ENCODE results near the gene IFNGR2. TPM values are rescaled to one million over a fixed set of nuclear protein-coding genes. Genes with fewer than 3 reads are reported as not detected.
"Not testable (repeated sequence)": the region's sequence is repeated elsewhere in the genome, so short reads cannot be mapped to it uniquely, and the experiment has no call there.

The IFNGR2 gene
- 70.1 TPM for total RNA-seq

- ATAC-seq (peak; percentile 1), DNase-seq (ENCODE audit: low spot score) (peak; percentile 74)
- intact Hi-C loops (cut with DNase I): no loop called here
These were observed at the start of gene IFNGR2 for GRCh38 chr21:33403128-33403785. TSS of gene IFNGR2 (plus strand) at chr21:33403413. CDS start at chr21:33403544, 131 bp downstream.

- ATAC-seq (no peak), DNase-seq (ENCODE audit: low spot score) (no peak)
- intact Hi-C loops (cut with DNase I): no loop called here
These were observed 47.9 kb upstream of the IFNGR2 start for GRCh38 chr21:33355355-33355754.

GRCh38 chr21:33355996-33356395, 47.2 kb upstream of the IFNGR2 start:
- ATAC-seq: no peak
- intact Hi-C loops (cut with DNase I): no loop called here

GRCh38 chr21:33357177-33357576, 46.0 kb upstream of the IFNGR2 start:
- no peak for DNase-seq (ENCODE audit: low spot score)
- no peak for ATAC-seq
- intact Hi-C loops (cut with DNase I): no loop called here

More at GRCh38 chr21:33355996-33356395, 47.2 kb upstream of the IFNGR2 start:
- no peak for DNase-seq (ENCODE audit: low spot score)

DNA sequence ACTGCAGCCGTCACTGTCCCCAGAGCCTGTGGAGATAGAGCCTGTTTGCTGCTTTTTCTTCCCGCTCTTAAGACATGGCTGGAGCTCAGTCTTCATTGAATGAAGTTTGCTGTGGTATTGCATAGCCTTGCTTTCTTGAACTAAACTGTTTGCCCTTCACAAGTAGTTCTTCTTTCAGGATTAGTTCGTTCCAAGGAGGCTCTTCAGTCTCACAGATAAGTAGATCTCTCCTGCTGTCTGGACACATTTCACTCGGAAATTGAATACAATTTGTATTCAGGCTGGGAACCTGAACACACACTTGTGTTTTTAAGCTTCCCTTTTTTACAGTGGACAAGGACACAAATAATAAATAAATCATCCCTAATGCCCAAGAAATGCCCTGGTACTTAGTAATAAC, 43.8 kb upstream of the IFNGR2 start:
- intact Hi-C loops (cut with DNase I): no loop called here
- ATAC-seq: no peak
- no peak for DNase-seq (ENCODE audit: low spot score)

GRCh38 chr21:33360281-33360680, 42.9 kb upstream of the IFNGR2 start:
- intact Hi-C loops (cut with DNase I): no loop called here
- DNase-seq (ENCODE audit: low spot score) (no peak), ATAC-seq (peak; percentile 76)

GRCh38 chr21:33360881-33361602, 42.2 kb upstream of the IFNGR2 start:
- peak; percentile 89 for DNase-seq (ENCODE audit: low spot score)
- intact Hi-C loops (cut with DNase I): no loop called here
- peak; percentile 89 for ATAC-seq

GRCh38 chr21:33362044-33362555, 41.1 kb upstream of the IFNGR2 start:
- ATAC-seq (no peak), DNase-seq (ENCODE audit: low spot score) (no peak)
- intact Hi-C loops (cut with DNase I): no loop called here

- ATAC-seq; intact Hi-C loops (cut with DNase I): not testable (repeated sequence)
These were observed 39.2 kb upstream of the IFNGR2 start for GRCh38 chr21:33363911-33364609.

GRCh38 chr21:33364830-33365229, 38.4 kb upstream of the IFNGR2 start:
- no peak for ATAC-seq
- DNase-seq (ENCODE audit: low spot score): no peak
- intact Hi-C loops (cut with DNase I): no loop called here

More at GRCh38 chr21:33363911-33364609, 39.2 kb upstream of the IFNGR2 start:
- DNase-seq (ENCODE audit: low spot score): not testable (repeated sequence)

GRCh38 chr21:33367309-33367973, 35.8 kb upstream of the IFNGR2 start:
- DNase-seq (ENCODE audit: low spot score): no peak
- intact Hi-C loops (cut with DNase I): no loop called here

GRCh38 chr21:33368124-33368523, 35.1 kb upstream of the IFNGR2 start:
- DNase-seq (ENCODE audit: low spot score) (no peak), ATAC-seq (no peak)
- intact Hi-C loops (cut with DNase I): no loop called here

More at GRCh38 chr21:33367309-33367973, 35.8 kb upstream of the IFNGR2 start:
- ATAC-seq: no peak

DNA sequence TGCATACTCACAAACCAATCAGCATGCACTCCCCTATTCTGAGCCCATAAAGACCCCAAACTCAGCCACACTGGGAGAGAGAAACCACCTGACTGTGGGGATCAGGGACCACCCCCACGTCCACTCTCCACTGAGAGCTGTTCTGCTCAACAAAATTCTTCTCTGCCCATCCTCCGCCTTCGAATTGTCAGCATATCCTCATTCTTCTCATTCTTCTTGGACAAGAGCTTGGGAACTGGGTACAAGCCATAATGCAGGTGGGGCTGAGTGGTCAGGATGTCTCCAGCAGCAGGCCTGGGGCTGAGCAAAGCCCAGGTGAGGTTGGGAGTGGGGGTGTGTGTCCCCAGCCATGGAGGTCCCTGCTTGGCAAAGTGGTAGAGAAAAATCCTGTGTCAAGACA, 34.6 kb upstream of the IFNGR2 start:
- no peak for DNase-seq (ENCODE audit: low spot score)
- intact Hi-C loops (cut with DNase I): no loop called here
- ATAC-seq: no peak

DNA sequence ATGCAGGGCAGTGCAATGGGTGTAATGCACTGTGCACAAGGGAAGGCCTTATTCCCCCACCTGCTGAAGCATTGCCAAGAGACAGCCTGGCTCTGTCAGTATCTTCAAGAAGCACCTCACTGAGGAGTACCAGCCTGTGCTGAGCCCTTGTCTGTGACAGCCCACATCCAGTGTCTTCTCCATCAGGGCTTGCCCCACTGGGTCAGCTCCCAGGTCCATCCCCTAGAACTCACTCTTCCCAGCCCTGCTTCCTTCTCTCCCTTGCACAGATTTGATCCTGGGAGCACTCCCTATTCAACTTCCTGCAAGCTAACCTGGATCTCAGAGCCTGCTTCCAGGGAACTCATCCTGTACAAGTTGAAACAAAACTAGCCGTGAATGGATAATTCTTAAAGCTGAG, 33.6 kb upstream of the IFNGR2 start:
- no peak for ATAC-seq
- no peak for DNase-seq (ENCODE audit: low spot score)
- intact Hi-C loops (cut with DNase I): no loop called here

DNA sequence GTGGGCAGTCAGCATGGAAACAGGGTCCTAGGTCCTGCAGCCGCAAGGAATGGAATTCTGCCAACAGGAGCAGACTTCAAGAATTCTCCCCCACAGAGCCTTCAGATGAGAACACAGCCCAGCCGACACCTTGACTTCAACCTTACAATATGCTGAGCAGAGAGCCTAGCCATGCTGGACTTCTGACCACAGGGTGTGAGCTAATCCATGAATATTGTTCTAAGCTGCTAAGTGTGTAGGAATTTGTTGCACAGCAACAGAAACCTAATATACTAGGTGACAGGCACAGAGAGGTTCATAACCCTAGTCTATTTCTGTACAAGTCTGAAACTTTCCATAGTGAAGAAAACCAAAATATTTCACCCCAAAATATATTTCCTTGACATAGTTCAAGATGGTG, 32.9 kb upstream of the IFNGR2 start:
- ATAC-seq (no peak), DNase-seq (ENCODE audit: low spot score) (no peak)
- intact Hi-C loops (cut with DNase I): loop anchor here (10.0 kb wide), 1 partner anchor 166 kb away; no protein-coding TSS in a partner anchor

DNA sequence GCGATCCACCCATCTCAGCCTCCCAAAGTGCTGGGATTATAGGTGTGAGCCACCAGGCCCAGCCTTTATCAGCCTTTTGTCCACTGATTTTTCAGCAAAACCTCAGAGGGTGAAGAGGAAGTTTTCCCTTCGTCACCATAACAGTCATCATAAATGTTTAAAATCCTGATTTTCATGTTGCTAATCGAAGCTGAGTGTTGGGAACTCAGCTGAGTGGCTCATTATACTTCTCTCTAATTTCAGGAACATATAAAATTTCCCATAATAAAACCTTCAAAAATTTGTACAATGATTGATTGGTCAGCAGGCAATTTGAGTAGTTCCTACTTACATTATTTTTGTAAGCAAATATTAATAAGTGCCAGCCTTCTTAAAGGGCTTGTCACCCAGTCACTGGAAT, 31.8 kb upstream of the IFNGR2 start:
- DNase-seq (ENCODE audit: low spot score) (no peak), ATAC-seq (no peak)
- intact Hi-C loops (cut with DNase I): loop anchor here (10.0 kb wide), 1 partner anchor 167 kb away; no protein-coding TSS in a partner anchor

GRCh38 chr21:33372582-33372981, 30.6 kb upstream of the IFNGR2 start:
- ATAC-seq: no peak
- intact Hi-C loops (cut with DNase I): loop anchor here (10.0 kb wide), 1 partner anchor 168 kb away; no protein-coding TSS in a partner anchor
- DNase-seq (ENCODE audit: low spot score): peak; percentile 38

DNA sequence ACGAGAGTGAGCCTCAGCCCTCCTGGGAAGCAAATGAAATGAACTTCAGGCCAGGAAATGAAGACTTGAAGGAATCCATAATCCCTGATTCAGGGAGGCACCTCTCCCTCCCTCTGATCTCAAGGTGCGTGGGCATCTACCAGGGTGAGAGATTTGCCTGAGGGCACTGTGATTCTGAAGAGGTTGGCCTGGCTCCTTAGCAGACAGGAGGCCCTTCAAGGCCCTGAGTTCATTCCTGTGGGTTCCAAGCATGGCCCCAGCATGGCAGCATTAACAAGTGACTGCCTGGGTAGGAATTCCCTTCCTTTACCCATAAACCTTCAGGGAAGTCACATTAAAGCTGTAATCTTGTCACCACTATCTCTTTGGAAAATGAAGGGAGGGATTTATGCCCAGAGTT, 29.8 kb upstream of the IFNGR2 start:
- DNase-seq (ENCODE audit: low spot score) (peak; percentile 30), ATAC-seq (no peak)
- intact Hi-C loops (cut with DNase I): loop anchor here (10.0 kb wide), 1 partner anchor 169 kb away; no protein-coding TSS in a partner anchor

GRCh38 chr21:33374080-33374449, 29.1 kb upstream of the IFNGR2 start:
- DNase-seq (ENCODE audit: low spot score) (no peak), ATAC-seq (peak; percentile 62)
- intact Hi-C loops (cut with DNase I): loop anchor here (10.0 kb wide), 1 partner anchor 169 kb away; no protein-coding TSS in a partner anchor

All from sciatic nerve (tissue), 2 donors.